COR-L47 (cell line): Measurements from ENCODE around the gene LRMDA.
A peak's percentile ranks its signal among the peaks of the same experiment; 100 is the strongest.
"Not testable (repeated sequence)": the region's sequence is repeated elsewhere in the genome, so short reads cannot be mapped to it uniquely, and the experiment has no call there.

Experiments
- DNase-seq: peaks from one replicate; lab custom pipeline; 2025; lab: John Stamatoyannopoulos, UW

The LRMDA gene

DNA sequence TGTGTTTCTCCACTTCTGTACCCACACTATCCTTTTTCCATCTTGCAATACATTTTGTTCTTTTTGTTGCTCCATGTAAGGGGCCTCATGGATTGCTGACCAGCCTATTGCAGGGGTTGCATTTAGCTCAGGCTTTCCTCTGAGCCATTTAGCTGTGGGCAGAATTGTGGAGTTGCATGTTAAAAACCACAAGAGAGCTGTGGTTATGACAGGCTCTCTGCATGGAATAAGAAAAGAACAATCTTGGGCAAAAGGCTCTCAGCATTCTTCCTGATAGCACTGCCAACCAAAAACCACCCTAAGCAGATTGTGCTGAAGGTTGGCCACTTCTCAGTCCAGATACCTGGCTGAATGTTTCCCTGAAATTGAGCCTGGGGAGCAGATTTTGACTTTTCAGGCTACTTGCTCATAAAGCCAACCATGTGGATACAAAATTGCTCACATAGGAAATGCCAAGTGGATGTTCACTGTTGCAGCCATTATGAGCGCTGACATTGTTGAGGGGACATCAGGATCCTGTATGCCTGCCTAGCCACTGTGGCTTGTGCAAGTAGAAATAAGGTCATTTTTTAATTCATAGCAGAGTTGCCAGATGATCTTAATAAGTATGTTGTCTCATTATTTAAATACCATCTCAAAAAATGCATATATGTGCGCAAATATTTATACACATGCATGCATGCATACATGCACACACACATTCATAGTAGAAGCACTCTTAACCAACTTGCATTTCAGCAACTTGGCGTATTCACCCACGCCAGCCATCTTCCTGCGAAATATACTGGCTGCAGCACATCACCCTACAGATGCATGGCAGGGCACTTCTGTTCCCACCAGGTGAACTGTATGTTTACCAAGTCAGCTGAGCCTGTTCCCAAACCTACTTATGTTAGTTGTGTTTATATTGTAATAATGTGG lies 695.4 kb downstream of the LRMDA start:
- DNase-seq: no peak

DNA sequence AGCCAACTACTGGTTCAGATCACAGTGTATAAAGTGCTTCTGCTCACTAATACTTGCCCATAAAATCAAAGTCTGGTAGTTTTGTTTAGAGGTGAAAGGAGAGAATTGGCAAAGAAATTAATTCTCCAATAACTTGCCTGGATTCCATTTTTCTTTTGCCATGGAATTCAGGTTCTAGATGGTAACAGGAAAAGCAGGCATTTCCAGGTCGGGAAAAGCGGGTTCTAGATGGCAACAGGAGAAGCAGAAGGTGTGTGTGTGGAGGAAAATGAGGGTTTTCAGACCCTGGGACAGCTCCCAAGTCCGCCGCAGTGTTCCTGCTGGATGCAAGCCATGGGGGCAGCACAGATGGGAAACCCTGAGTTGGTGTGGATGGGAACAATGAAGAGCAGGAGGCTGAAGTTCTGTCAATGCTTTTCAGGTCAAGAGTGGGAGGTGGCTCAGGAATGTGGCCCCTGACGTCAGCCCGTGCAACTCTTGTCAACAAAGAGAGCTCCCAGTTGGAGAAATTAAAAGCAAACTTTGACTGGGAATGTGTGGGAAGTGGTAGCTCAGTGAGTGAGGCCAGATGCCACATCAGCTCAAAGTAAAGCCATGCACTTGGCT lies 696.7 kb downstream of the LRMDA start:
- DNase-seq: no peak

DNA sequence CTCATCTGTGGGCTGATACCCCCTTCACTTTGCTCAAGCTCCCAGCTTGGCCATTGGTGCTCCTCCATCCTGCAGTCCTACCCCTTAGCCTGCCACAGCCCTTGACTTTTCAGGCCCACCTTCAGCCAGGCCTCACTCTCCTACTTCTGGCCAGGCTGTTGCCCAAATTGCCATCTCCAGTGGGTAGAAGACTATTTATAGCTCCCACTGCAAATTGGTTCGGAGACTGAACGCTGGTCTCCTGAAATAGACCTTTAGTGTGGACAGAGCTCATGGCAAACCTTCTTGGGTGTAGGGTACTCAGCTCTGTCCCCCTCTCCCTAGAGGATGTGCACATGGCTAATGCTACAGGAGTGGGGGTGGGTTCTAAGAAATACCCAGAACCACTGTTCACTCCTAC lies 697.8 kb downstream of the LRMDA start:
- DNase-seq: no peak

DNA sequence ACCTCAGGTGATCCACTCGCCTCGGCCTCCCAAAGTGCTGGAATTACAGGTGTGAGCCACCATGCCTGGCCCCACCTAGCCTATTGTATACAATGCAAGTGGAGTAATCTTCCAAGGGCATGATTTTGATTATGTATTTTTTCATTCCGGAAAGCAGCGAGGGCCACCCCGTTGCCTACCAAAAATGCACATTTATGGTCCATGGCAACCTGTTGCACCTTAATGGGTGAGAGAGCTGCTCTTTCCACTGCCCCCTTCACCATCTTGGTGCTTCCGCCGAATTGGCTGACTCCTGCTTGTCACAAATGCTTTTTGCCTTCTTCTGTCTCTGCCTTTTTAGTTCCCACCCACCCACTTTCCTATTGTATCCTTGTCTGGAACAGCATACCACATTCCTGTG lies 699.5 kb downstream of the LRMDA start:
- DNase-seq: no peak

DNA sequence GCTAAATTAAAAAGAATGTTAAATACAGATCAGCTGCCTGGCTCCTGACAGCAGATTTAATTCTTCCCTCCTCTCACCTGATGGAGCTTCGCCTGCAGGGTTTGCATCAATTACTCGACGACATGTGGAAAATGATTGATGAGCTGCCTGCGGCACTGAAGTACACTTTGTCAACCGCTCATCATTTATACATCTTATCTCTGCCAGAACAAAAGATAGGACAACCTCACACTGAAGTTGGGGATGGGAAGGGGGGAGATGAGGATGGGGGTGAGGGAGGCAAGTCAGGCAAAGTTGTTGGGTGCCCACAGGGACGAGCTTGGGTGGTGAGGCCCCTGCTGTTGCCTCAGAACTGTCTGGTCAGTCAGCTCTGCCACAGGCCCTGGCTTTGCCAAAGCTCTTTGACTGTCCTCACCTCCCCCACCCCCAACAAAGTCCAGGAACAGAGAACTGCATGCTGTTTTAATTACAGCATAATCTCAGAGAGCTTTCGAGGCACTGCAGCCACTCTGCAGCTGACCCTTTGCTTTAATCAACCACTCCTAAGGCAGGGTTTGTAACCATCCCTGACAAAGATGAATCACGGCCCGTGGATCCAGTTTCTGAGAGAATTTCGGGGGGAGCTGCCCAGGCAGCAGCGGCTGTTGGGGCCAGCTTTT lies 702.3 kb downstream of the LRMDA start:
- peak; percentile 31 for DNase-seq

DNA sequence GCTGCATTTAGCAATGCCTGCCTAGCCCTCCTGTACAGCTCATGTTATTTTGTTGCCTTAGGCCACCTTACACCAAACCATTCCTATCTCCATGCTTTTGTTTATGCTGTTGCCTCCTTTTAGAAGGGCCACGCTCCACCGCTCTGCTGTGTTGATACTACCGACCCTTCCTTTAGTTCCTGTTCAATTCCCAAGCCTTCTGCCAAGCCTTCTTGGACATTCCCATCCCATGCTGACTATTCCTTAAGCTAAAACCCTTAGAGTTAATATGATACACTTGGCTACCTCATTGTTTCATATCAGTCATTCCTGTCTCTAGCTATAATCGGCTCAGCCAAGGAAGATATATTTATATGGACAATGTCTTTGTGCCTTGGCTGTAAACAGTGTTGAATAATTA lies 705.5 kb downstream of the LRMDA start:
- DNase-seq: no peak

DNA sequence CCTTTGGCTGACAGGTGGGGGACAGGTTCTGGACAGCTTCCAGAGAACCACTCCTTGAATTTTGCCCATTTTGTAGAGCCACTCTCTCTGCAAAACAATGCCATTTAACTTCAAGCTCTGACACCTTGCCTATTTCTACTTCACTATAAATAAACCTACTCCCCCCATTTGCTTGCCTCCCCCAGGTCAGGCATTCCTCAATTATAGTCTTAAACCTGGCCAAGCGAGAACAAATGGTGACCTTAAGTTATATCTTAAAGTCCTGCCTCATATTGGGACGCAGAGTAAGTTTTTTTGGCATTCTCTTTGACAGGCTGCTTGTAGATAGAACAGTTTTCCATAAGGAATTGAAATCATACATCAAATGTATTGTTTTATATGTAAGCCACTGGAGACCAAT lies 706.9 kb downstream of the LRMDA start:
- no peak for DNase-seq

DNA sequence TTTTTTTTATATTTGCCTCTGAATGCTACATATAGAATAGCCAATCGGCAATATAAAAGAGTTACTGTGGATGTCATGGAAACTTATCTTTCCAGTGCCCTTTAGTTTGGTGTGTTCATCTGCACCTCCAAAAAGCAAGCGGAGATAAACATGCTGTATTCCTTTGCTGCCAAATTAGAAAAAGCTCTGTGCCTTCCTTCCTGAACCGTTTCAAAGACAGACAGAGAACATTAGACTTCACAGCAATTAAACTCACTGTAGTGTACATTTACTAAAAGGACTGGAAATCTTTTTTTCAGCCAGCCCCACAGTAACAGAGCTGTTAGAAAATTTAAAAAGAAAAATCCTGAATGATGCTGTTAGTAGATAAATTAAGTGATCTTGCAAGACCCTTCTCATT lies 707.5 kb downstream of the LRMDA start:
- DNase-seq: no peak

DNA sequence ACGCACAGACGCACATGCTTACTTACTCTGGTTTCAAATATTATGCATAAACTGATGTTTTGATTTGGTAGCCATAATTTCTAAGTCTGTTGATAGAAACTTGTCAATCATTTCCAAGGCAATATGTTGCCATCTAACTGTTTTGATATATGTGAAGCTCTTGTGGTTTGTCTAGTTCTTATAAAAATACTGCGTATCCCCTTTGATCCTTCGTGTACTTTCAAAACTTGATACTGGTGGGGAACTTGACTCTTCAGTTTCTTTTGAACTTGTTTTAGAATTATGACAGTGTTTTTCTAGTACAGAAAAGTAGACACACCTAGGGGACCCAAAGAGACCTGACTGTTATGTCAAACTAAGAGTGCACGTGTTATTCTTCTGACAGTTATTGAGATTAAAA lies 708.0 kb downstream of the LRMDA start:
- no peak for DNase-seq

DNA sequence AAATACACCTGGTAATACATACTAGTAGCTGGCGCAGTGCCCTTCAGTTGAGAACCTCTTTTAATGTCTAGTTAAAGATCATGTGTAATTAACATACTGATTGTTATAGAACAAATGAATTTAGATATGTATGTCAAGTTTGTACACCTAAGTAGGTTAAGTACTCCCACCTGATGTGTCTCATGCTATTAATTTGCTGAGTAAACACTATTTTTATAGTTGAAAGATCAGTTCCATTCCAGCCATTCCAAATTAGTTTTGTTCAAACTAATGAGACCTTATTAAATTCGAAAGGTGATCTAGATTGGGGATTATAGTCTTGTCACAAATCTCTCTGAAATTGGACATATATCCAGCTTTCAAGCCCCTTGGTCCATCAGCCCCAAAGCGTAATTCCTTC lies 710.0 kb downstream of the LRMDA start:
- DNase-seq: peak; percentile 21

DNA sequence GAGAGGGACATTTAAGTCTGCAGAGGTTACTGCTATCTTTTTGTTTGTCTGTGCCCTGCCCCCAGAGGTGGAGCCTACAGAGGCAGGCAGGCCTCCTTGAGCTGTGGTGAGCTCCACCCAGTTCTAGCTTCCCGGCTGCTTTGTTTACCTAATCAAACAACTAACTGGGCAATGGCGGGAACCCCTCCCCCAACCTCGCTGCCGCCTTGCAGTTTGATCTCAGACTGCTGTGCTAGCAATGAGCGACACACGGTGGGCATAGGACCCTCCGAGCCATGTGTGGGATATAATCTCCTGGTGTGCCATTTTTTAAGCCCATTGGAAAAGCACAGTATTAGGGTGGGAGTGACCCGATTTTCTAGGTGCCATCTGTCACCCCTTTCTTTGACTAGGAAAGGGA lies 716.8 kb downstream of the LRMDA start:
- DNase-seq: not testable (repeated sequence)

DNA sequence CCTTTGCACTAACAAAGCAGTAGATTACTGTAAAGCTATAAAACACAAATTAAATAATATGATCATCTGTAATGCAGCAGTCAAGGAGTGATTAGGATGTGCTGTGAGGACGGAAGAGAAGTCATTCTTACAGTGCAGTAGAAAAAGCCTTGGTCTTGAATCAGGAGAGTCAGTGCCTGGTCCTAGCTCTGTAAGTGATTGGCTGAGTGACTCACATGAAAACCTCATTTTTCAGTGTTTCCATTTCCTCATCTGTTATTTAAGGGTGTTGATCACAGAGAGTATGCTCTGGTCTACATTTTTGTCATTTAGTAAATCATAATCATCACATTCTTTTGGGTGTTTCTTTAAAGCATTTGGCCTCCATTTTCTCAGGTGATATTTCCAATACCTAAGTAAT lies 717.8 kb downstream of the LRMDA start:
- DNase-seq: no peak

DNA sequence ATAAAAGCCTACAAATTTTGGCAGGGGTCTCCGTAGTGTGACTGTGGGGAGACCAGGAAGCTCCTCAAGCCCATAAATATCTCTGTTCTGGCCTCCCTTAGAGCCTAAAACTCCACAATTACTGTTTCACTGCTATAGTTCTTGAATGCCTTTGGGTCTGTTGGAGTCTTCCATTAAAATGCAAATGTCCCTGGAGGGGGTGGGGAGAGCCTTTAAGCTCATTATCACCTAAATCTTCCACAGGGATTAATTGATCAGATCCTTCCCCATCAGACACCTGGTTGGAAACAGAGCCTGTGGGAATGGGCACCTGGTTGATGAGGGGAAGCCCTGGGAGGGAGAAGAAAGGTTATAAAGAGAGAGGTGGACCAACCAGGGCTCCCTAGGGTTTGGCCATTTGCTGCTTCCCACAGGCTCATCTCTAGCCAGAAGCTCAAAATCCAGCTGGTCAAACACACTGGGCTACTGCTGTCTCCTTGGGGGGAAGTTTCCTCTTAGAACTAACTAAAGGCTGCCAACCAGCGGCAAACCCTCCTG lies 718.2 kb downstream of the LRMDA start:
- DNase-seq: no peak

DNA sequence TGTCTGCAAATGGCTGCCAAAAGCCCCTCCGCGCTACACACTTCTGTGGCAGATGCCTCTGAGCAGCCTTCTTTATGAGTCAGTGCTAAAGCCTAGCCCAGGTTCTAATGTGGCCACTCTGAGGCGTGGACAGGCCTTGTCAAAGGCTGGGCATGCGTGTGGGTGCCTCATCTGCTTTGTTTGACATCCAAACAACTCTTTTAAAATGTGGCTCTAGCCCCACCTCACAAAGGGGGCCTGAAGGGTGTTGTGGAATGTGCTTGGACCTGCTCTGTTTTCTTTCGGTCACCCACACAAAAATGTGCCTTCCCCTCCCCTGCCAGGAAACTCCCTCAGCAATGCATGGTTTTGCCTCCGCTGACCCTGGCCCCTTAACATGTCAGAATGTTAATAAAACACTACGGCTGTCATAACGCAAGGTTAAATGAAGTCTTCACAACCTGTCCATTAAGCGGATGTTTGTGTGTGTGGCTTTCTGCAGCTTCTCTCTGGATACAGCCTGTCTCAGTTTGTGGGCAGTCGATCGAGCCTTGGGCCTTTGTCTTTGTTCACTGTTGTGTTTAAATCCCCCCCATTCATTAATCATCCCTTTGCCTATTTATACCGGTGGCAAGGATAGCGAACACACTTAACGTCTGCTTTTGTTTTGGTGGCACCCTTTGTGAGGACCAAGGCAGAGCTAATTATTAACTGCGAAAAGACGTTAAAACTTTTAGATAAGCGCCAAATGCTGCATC lies 718.9 kb downstream of the LRMDA start:
- DNase-seq: no peak

DNA sequence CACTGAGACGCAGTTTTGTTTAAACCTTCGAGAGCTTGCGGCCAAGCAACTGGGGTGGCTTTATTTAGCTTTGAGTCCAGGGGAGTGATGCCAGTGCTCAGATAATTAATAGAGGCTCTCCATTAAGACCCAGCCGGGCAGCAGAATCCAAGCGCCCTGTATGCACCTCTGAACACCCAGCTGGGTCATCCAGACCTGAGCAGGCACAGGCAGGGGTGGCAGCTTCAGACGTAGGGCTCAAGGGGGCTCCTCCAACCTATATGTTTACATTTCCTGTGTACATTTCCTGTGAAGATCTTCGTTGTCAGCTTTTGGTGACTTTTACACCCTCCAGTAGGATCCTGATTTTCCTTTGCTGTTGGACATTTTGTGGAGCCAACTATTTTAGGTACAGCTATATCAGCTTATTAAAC lies 719.5 kb downstream of the LRMDA start:
- DNase-seq: no peak

DNA sequence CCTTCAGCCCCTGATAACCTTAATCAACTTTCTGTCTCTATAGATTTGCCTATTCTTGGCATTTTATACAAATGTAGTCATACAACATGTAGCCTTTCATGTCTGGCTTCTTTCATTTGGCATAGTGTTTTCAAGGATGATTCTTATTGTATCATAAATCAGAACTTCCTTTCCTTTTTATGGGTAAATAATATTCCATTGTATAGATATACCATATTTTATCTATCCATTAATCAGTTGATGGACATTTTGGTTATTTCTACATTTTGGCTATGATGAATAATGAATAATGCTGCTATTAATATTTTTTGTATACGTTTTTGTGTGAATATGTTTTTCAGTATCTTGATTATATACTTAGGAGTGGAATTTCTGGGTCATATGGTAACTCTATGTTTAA lies 720.8 kb downstream of the LRMDA start:
- no peak for DNase-seq

DNA sequence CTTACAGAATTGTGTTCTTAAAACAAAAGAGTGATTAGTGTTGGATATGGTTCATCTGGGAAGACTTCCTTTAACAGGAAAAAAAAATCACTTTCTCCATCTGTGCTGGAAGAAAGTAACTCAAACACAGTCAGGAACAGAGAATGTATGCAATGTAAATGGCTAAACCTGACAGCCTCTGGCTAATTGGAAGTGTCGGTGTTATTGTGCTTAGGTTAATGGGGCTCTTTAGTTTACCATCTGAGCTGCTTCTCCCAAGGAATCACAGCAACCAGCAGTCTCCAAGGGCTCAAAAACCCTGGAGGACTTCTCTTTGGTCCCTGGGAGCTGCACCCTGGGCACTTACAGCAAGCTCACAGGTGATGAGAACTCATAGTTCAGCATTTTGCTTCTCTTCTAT lies 724.5 kb downstream of the LRMDA start:
- DNase-seq: no peak

DNA sequence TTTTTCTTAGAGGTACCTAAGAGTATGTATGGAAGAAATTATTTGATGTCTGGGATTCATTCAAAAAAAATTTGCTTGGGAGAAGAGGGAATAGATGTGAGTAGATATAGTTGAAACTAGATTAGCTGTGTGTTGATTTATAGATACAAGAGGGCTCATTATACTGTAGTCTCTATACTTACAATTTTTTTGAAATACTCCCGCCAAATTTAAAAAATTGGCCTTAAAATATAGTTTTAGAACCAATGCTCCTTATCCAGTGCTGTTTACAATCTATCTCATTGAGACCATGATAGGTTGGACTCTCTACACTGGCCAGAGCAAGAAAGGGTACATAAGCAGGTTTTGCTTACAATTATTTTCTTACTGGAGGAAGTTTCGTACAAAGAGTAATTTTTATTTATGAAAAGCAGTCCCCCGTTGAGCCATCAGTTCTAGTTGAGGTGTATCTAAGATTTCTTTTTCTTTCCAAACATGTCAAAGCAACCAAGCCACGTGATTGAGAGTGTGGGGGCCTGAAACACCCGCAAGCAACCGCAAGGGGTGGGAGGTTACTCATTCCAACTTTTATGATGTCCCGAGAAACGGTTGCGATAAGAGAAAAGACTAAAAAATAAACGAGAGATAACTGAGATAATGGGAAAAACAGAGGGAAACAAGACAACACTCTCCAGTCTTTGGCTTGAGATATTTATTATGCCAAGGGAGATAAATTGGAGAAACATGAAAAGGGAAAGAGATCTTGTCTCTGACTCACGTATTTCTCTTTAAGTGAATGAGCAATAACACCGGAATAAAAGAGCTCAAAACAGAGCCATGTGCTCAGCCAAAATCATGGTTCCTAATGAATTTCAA lies 729.2 kb downstream of the LRMDA start:
- no peak for DNase-seq

DNA sequence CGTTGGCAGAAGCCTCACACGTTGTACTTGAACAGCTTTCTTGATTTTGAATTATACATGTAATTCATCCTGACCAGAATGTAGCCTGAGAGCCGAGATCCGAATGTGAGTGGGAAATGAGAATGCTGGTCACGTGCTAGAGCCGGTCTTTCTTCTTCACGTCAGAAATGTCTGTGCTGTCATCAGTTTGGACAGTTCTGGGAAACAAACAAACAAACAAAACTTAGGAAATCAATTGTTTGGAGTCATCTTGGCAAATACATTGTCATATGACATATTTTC lies 729.8 kb downstream of the LRMDA start:
- no peak for DNase-seq

DNA sequence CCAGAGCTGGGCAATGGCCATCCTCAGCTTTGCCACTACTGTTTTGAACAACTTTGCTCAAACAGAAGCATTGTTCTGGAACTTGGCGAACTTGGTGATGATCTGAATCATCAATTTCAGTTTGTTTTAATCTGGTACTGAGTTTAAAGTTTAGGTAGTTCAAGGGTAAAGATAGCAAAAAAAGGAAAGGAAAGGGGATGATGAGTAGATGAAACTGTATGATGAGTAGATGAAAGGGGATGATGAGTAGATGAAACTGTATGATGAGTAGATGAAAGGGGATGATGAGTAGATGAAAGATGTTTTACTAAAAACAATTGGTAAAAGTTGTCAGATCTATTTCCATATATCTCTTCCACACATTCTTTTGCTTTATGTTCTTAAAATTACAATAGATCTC lies 737.0 kb downstream of the LRMDA start:
- no peak for DNase-seq

DNA sequence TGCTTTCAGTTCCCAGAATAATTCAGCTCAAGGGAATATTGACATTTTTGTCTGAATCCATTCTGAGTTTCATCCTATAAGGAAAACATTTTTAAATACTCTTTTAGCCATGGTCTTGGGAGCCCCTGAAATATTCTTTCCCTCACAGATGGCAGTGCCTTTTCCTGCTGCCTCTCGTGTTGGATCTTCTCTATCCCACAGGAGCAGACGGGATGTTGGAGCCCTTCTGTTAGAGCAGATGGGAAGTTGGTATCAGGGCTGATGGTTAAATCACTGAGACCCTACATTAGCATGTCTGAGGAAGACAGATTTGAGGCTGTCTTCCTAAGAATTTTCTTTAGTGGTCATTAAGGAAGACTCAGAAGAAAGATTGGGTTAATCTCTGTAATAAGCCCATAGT lies 737.8 kb downstream of the LRMDA start:
- no peak for DNase-seq

DNA sequence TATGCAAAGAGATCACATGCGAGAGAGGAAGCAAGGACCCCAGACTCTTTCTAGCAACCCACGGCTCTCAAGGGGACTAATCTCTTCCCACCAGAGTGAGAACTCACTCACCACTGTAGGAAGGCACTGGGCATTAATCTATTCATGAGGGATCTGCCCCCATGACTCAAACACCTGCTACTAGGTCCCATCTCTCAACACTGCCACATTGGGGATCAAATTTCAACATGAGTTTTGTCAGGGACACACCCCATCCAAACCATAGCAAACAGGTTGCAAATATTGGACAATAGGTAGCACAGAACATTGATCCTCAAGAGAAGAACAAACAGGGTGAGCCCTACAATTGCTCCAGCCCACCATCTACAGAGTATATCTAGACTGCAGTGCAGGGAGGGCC lies 740.6 kb downstream of the LRMDA start:
- no peak for DNase-seq
